DMS153 treated with DMSO at 0.1 percent for 48 hours (cell line): ENCODE measurements around the gene SAP30BP.

Experiments
- DNase-seq: peaks from one replicate; lab custom pipeline; 2025; ENCODE audit not compliant: unreplicated experiment; lab: John Stamatoyannopoulos, UW

Gene SAP30BP

DNA sequence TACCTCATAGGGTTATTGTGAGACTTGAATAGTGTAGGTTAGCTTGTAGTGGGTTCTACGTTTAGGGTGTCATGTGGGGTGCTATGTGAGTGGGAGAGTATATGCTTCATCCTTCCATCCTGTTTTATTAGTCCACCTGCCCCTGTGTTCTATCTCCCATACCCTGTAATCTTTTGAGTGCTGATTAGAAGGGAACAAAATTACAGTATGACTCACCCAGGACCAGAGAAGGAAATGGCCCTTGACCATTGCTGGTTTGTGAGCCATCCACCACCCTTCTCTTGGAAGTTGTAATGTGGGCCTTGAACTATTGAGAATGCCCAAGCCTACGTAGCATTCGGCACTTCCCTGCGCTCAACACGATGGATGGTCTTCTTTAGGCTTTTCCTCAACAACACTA, 17.1 kb downstream of the SAP30BP start:
- DNase-seq: no peak

- no peak for DNase-seq
Observed at GRCh38 chr17:75684924-75685323, 17.8 kb downstream of the SAP30BP start.

DNA sequence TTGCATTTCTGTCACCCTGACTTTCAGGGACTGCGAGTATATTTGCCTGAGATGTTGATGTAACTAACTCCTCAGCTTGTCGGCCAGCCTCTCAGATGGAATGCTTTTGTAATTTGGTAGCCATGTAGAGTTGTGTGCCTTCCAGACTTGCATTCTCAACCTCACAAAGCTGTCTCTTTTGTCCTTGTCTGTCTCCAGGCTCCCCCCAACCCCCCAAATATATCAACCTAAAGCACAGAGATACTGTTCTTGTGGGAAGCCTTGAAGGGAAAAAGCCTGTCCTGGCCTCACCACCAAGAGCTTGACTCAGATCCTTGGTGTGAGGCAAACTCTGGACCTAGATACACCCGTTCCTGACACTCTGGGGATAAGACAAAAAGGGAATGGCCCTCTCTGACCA, 18.4 kb downstream of the SAP30BP start:
- no peak for DNase-seq

- no peak for DNase-seq
Observed at GRCh38 chr17:75688209-75688825, 21.2 kb downstream of the SAP30BP start.

DNA sequence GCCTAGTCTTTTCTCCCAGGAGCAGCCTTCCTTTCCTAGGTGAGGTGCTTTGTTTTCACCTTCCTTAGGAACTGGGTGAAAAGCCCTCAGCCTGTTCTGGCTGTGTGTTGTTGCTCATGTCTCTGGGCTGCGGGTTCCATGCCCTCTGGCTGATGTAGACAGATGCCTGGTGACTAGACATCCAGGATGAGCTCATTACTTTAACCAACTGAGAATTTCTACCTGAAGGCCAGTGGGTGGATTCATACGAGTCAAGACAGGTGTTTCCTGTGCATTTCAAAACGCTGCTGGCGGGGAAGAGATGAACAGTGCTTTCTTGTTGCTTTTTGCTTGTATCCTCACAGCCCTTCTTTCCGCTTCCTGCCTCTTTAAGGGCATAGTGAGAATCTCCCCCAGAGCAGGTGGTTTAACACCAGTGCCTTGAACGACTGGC, 22.3 kb downstream of the SAP30BP start:
- DNase-seq: no peak

GRCh38 chr17:75691371-75691791, 24.2 kb downstream of the SAP30BP start:
- DNase-seq: no peak

- no peak for DNase-seq
Observed at GRCh38 chr17:75691801-75692626, 24.9 kb downstream of the SAP30BP start.

- no peak for DNase-seq
Observed at GRCh38 chr17:75692976-75693375, 25.8 kb downstream of the SAP30BP start.

DNA sequence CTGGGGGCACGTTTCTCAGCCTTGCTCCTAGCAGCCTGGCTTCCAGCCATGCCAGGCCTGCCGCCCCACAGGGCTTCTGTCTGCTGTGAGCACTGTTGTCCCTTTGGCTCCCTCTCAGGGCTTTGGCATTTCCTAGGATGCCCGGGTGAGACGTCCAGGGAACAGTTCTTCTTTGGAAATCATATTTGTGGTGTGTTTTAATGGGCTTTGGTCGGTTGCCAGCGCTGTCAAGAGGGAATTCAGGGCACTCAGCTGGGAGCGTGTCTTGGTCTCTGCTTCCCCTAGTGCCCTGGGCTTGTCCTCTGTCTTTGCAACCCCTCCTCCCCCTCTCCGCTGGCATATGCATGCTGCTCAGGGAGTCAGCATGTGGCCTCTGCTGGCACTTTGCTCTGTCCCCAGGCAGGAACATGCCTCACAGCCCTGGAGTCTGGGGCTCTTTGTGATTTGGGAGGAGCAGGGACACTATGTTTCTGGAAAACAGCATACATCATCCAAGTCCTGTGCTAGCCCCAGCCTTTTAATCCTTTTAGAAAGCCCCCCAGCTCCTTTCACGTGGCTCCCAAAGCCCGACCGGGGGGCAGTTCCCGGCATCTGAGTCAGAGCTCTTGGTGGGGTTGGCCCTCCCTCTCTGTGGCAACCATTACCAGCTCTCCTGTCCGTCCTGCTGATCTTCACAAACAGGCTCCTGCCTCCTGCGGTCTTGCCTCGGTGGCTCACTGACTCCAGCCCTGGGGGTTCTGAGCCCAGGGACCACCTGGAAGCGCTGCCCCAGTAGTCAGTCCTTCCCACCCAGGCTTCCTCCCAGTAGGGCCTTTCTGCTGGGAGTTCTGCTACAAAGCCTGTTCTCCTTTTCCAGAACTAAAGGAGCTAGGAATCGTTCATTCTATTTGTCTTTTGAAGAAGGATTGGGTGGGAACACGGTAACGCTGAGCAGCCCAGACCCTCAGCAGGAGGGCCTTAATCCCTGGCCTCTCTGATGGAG, 26.7 kb downstream of the SAP30BP start:
- no peak for DNase-seq

DNA sequence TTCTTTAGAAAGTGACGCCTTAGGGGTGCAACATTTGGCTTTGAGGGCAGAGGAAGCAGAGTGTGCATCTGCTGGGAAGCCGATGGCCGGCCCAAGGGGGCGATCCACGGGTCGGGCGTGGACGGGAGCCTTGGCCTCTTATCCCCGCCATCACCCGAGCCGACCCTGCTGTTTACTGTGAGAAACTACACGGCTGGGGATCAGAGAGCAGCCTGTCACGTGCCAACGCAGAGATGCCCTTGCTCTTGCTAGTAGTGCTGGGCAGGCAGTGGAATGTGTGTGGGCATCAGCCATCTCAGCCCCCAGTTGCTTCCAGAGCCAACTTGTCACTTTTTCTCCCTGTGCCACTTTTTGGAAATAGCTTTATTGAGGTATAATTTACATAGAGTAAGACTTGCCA, 27.4 kb downstream of the SAP30BP start:
- no peak for DNase-seq

DNA sequence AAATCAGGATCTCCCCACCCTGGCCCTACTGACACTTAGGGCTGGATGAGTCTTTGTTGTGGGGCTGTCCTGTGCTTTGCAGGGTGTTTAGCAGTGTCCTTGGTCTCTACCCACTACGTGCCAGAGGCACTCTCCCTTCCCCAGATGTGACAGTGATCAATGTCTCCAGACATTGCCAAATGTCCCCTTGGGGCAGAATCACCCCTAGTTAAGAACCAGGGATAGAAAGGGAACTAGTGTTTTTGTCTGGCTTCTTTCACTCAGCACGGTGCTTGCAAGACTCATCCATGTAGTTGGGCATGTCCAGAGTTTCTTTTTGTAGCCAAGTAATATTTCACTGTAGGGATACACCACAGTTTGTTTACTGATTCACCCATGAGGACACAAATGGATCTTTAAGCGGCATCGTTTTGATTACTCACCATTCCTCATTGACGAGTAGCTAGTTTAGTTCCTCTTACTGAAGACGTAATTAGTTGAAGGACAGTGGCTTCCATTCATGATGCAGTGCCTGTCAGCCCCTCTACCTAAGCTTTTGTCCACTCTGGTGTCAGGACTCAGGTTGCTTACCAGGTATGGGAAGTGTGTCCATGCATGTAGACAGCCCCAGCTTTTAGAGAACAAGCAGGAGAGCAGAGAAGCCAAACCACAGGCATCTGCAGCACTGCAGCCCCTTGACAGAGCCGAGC, 28.1 kb downstream of the SAP30BP start:
- DNase-seq: no peak

DNA sequence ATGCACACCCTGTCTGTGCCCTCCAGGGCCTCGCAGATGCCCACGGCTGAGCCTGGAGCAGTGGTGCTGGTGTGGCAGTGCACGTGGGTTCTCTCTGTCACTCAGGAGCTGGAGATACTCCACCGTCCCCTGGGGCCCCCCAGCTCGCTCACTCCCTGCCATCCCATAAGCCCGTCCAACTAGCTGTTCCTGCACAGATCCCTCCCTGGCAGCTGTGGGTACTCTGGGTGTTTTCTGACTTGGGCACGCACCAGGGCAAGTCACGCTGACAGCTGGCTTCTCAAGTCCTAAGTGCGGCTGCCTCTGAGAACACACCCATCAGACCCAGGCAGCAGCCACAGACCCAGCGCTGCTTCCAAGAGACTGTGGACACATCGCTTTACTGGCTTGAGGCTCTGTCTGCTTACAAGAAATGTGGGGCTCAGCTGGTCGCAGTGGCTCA, 28.7 kb downstream of the SAP30BP start:
- DNase-seq: no peak

- no peak for DNase-seq
Observed at GRCh38 chr17:75697651-75698291, 30.6 kb downstream of the SAP30BP start.

DNA sequence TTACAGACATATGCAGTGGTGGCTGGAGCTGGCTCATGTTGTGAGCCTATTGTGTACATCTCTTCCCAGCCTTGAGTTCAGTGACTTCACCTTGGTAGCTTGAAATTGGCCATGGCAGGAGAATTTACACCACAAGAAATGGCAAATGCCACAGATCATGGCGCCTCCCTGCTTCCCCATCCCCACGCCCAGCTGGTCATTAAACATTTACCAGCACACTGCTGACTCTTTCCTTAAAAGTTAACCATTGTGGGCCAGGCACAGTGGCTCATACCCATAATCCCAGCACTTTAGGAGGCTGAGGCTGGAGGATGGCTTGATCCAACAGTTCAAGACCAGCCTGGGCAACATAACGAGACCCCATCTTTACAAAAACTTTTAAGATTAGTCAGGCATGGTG, 31.5 kb downstream of the SAP30BP start:
- DNase-seq: no peak

- DNase-seq: no peak
Observed at GRCh38 chr17:75701288-75701687, 34.1 kb downstream of the SAP30BP start.

DNA sequence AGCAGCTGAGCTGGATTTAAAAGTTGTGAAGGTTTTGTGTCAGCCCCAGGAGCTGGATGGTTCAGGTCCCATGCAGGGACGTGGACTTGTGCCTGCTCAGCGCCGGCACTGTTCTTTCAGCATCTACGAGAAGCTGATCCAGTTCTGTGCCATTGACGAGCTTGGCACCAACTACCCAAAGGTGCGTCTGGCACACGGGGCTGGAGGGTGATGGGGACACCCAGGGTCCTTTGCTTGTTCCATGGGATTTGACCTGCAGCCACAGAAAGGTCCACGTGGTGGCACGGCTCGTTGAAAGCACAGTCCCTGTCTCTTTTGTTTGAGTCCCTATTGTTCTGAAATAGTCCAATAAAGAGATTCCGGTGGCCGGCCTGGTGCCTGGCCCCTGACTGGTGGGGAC, 36.1 kb downstream of the SAP30BP start:
- no peak for DNase-seq

DNA sequence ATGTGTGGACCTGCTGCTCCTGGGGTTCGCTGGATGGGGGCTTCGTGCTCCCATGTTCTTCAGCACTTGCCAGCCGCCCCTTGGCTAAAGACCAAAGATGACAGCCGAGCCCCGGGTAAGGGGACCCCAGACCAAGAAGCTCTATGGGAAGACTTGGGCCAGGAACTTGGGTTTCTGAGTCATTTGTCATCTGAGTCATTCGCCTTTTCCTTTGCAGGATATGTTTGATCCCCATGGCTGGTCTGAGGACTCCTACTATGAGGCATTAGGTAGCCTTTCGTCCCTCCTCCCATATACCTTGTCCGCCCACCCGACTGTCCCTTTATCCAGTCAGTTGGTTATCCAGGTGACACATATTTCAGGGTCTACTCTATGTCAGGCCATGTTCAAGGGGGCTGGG, 36.5 kb downstream of the SAP30BP start:
- no peak for DNase-seq

GRCh38 chr17:75704963-75705875, 38.1 kb downstream of the SAP30BP start:
- no peak for DNase-seq

DNA sequence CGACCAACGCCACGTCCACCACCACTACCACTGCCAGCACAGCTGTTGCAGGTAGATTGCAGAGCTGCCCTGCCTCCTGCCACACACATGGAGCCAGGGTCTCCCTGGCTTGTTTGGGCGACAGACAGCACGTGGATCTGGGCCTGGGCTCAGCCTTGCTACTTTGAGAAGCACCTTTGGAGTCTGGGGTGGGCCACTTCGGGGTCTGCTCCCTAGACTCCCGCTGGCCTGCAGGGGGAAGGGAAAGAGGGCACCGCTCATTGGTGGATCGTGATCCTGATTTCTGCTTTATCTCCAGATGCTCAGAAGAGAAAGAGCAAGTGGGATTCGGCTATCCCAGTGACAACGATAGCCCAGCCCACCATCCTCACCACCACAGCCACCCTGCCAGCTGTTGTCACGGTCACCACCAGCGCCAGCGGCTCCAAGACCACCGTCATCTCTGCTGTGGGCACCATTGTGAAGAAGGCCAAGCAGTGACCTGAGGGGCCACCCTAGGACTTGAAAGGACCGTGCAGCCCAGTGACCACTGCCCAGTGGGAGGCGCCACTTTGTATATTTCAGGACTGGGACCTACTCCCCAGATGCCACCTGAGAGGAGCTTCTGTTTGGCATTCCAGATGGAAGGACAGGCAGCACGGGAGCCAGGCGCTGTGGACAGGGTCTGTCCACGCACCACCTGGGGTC, 39.0 kb downstream of the SAP30BP start:
- no peak for DNase-seq
